Activated CD8-positive, alpha-beta memory T cell treated with anti-CD3 and anti-CD28 coated beads, Interleukin-2, amount 10 ng/mL, durations not matched to agents 7 days and 5 days (primary cell): Measurements from ENCODE around the gene ASB11. TPM values are rescaled to one million over a fixed set of nuclear protein-coding genes. Genes with fewer than 3 reads are reported as not detected.

Experiments
- ATAC-seq: fragments of 150-1000 bp; cut with Tn5 transposase; one replicate; pipeline ENCODE4 v1.10.0; 2021; ENCODE audit warnings: moderate library complexity
- CTCF ChIA-PET: fragments of 350-600 bp; sonication (Branson Sonifier 250); formaldehyde crosslinking; loops from one replicate; lab custom pipeline; 2021; ENCODE audit warnings: antibody characterized with exemption; lab: Charles Lee
- DNase-seq: peaks from one replicate; pipeline ENCODE4 v3.0.0-alpha.2; 2020
- H3K27ac Mint-ChIP-seq: one replicate; pipeline ENCODE4 v1.8.0; 2021; ENCODE audit warnings: mild to moderate bottlenecking, mixed read lengths
- H3K27me3 Mint-ChIP-seq: one replicate; pipeline ENCODE4 v1.8.0; 2021; ENCODE audit warnings: mixed read lengths
- H3K36me3 Mint-ChIP-seq: one replicate; pipeline ENCODE4 v1.8.0; 2021; ENCODE audit warnings: mild to moderate bottlenecking, mixed read lengths
- H3K4me1 Mint-ChIP-seq: one replicate; pipeline ENCODE4 v1.8.0; 2021; ENCODE audit warnings: mixed read lengths
- H3K4me3 Mint-ChIP-seq: one replicate; pipeline ENCODE4 v1.8.0; 2021; ENCODE audit warnings: mild to moderate bottlenecking, moderate library complexity, mixed read lengths
- H3K9me3 Mint-ChIP-seq: one replicate; pipeline ENCODE4 v1.8.0; 2022; ENCODE audit warnings: low read depth, mixed read lengths
- total RNA-seq, 2 experiments: library from RNA; stranded (reverse); gene quantifications; one replicate each; pipeline ENCODE4 v1.2.3, GENCODE V29; 2021

The ASB11 gene
- total RNA-seq, 2 experiments from 2014 or later = not detected

DNA sequence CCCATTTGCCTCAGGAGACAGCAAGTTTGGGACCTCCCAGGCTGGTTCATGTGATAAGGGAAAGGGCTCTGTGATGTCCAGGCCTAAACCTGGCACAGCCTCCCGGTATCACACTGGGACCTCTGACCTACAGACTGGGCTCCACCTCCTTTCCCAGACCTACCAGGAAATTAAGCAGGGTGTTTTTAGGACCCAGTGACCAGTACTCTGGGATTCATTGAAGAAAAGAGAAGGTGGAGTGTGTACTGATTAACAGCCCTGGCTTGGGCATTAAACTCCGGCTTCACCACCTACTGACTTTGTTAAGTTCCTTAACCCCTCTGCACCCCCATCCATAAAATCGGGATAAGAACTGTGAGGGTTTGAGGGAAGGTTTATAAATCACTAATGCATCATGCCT, 74.1 kb downstream of the ASB11 start:
- CTCF ChIA-PET = interaction anchor here (2.0 kb wide), 1 partner anchor 97 kb away, joined by 6 read pairs; no protein-coding TSS in a partner anchor
- H3K4me1 Mint-ChIP-seq = no peaks in the 10 kb centered on the region
- DNase-seq (no peak), ATAC-seq (no peak)
- H3K27me3 Mint-ChIP-seq = no peaks in the 10 kb centered on the region
- H3K36me3 Mint-ChIP-seq = no peaks in the 10 kb centered on the region
- no peak overlapping the region for H3K4me3 Mint-ChIP-seq
- H3K9me3 Mint-ChIP-seq = no peaks in the 10 kb centered on the region
- H3K27ac Mint-ChIP-seq = no peak overlapping the region

DNA sequence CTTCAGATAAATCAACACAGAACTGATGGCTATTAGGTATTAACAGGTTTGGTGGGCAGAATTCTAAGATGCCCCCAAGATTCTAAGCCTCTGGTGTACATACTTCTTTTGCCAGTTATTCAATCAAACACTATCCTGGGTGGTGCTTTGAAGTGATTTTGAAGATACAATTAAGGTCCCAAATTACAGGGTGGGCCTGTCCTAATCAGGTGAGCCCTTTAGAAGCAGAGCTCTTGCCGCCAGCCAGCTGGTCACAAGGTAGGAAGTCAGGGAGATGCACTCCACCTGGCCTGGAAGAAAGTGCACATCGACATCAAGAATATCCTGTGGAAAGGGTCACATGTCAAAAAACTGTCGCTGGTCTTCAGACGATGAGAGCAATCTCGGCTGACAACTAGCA, 75.0 kb downstream of the ASB11 start:
- no peak overlapping the region for H3K4me3 Mint-ChIP-seq
- no peaks in the 10 kb centered on the region for H3K27me3 Mint-ChIP-seq
- ATAC-seq (no peak), DNase-seq (no peak)
- H3K36me3 Mint-ChIP-seq = no peaks in the 10 kb centered on the region
- H3K9me3 Mint-ChIP-seq = no peaks in the 10 kb centered on the region
- CTCF ChIA-PET = no interaction called here
- H3K27ac Mint-ChIP-seq = no peak overlapping the region
- H3K4me1 Mint-ChIP-seq = no peaks in the 10 kb centered on the region

DNA sequence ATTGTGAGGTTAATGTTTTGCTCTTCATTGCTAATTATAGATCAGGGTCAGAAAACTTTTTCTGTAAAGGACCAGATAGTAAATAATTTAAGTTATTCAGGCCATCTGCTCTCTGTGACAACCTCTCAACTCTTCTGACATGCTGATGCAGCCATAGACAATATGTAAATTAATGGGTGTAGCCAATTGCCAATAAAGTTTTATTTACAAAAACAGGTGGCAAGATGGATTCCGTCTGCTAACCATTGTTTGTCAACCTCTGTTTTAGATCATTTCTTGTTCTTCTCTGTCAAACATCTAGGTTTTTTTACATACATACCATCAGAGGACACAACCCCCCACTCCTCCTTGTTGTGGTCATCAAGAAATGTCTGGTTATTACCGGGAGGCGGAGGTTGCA, 79.3 kb downstream of the ASB11 start:
- Mint-ChIP-seq H3K36me3 (no peaks in the 10 kb centered on the region), H3K27ac (no peak overlapping the region), H3K27me3 (peaks cover 8% of the 10 kb centered on the region), H3K4me1 (no peaks in the 10 kb centered on the region), H3K4me3 (no peak overlapping the region), H3K9me3 (no peaks in the 10 kb centered on the region)
- ATAC-seq (no peak), DNase-seq (no peak)
- CTCF ChIA-PET = no interaction called here

DNA sequence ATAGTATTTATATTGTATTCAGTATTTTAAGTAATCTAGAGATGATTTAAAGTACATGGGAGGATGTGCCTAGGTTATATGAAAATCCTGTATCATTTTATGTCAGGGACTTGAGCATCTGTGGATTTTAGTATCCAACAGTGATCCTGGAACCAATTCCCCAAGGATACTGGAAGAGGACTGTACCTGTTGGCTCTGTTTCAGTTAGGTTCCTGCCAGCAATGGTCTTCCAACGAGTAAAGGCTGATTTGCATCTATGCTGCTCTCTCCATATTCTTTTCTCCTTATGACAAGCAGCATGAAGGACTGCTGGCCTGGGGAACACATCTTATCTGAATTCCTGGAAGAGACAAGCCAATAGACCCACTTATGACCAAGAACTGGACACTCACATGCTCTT, 80.4 kb downstream of the ASB11 start:
- no peaks in the 10 kb centered on the region for H3K4me1 Mint-ChIP-seq
- H3K27me3 Mint-ChIP-seq = peaks cover 8% of the 10 kb centered on the region
- DNase-seq (no peak), ATAC-seq (no peak)
- CTCF ChIA-PET = no interaction called here
- H3K4me3 Mint-ChIP-seq = no peak overlapping the region
- H3K9me3 Mint-ChIP-seq = no peaks in the 10 kb centered on the region
- no peaks in the 10 kb centered on the region for H3K36me3 Mint-ChIP-seq
- H3K27ac Mint-ChIP-seq = no peak overlapping the region

DNA sequence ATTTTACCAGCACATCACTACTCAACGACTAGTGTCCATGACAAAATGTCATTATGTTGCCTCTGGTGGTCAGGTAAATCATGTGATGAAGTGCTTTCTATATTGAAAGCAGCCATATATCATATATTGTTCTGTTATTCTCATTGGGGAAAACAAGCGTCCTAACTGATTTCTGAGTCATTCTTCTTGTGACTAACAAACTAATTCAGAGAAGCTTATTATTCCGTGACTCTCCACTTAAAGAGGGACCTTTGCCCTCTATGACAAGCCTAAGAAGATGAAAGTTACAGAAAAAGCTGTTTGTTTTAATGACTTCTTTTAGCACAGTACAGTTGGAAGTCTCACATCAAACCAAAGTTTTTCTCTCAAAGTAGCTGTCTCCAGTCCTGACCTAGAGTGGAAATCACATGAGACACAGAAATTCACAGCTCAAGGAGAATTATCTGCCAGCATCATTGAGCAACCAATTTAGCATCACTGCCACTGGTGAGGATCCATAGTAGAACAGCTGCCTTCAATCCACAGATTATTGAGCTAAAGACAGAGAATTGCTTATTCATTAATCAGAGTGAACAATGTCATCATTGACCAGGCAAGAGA, 81.9 kb downstream of the ASB11 start:
- ATAC-seq (no peak), DNase-seq (no peak)
- Mint-ChIP-seq H3K36me3 (no peaks in the 10 kb centered on the region), H3K4me3 (no peak overlapping the region), H3K4me1 (no peaks in the 10 kb centered on the region), H3K27ac (no peak overlapping the region), H3K9me3 (no peaks in the 10 kb centered on the region), H3K27me3 (peaks cover 8% of the 10 kb centered on the region)
- CTCF ChIA-PET = interaction anchor here (1.1 kb wide), 1 partner anchor 90 kb away, joined by 3 read pairs; no protein-coding TSS in a partner anchor

Other genes starting within 250 kb of the ASB11 start
- gene ASB9, start 45.6 kb downstream of the ASB11 start, total RNA-seq = under 1 TPM; 0.49 to 0.82 TPM
- gene PIGA, start 19.9 kb upstream of the ASB11 start, total RNA-seq = 10 to 100 TPM; 21.5 to 25.0 TPM
- not detected for gene VEGFD, start 68.8 kb upstream of the ASB11 start, total RNA-seq
- 1 to 10 TPM; 6.2 to 7.0 TPM for gene PIR, start 177.7 kb upstream of the ASB11 start, total RNA-seq
- not detected for gene BMX, start 185.2 kb upstream of the ASB11 start, total RNA-seq